GM18951 (cell line): ENCODE measurements around the gene LRRTM3.

ENCODE experiments used
- POLR2A ChIP-seq: IDR thresholded peaks from 4 replicates; pipeline ENCODE4 v1.6.1; 2011; ENCODE audit warnings: mild to moderate bottlenecking; ENCODE audit not compliant: insufficient read length, insufficient read depth; ENCODE audit errors: extremely low read depth
- in situ Hi-C: fragments of 300-500 bp; cut with MboI; formaldehyde crosslinking; loops from one replicate; pipeline ENCODE4 v1.12.0; 2022; ENCODE audit warnings: low sequenced_read_pairs, mixed read lengths, inconsistent platforms; ENCODE audit not compliant: unreplicated experiment

LRRTM3 gene

DNA sequence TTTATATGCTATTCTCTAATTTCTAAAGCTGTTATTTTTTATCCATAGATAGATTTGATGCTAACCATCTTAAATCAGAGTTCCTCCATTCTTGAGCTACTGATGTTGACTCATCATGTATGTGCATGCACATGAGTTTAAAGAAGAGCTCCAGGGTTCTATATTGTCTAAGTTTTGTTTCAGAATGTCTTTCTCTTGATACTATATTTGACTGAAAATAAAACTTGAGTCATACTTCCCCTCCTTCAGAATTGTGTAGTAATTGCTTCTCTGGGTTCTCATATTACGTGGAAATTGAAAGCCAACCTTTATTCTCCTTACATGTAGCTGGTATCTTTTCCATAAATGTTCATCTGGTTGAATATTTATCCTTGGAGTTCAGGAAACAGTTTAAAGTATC is 89.4 kb downstream of the LRRTM3 start:
- TF ChIP-seq POLR2A: no peak

DNA sequence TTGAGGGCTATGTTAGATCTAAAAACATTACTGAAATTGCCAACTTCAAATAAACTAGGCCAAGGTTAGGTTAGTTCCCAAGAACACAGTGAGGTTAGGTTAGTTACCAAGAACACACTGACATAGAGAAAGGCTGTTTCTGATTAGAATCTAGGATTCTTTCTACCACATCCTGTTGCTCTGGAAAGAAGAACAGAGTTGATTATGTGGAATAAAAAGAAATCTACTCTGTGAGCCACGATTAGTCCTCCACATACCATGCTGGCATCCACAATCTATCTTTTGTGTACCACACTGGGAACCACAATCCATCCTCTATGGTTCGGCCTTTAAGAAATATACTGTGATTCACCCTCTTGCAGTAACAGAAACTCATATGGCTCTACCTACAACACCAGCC is 91.4 kb downstream of the LRRTM3 start:
- in situ Hi-C loops: no loop called here

More for the DNA sequence above, 89.4 kb downstream of the LRRTM3 start:
- in situ Hi-C loops: no loop called here

DNA sequence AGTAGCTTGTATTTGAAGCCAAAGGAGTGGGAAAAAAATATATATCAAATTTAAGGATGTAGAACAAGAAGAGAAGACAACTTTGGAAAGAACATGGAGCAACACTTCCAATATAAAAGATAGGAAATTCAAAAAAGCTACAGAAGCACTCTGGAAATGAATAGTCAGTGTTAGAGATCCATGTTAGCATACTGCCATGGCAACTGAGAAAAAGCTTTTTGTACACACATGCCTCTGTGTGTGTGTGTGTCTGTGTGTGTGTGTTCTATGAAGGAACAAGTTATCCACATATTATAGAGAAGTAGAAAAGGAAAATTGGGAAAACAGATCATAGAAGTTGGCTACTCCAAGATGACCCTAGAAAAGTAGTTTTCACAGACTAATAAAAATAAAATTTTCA is 96.3 kb downstream of the LRRTM3 start:
- no peak for TF ChIP-seq POLR2A
- in situ Hi-C loops: no loop called here

More for the DNA sequence above, 91.4 kb downstream of the LRRTM3 start:
- no peak for TF ChIP-seq POLR2A

DNA sequence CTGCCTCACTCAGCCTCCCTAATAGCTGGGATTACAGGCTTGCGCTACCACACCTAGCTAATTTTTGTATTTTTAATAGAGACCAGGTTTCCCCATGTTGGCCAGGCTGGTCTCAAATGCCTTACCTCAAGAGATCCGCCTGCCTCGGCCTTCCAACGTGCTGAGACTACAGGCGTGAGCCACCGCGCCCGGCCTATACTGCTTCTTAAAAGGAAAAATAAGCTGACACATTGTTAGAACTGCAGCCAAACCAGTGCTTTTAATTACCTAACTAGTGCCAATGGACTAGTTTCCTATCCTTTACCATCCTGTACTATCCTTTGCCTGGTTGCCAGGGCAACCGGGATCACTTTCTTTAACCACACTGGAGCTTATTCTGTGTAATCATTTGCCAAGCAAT is 108.0 kb downstream of the LRRTM3 start:
- in situ Hi-C loops: no loop called here
- TF ChIP-seq POLR2A: no peak

DNA sequence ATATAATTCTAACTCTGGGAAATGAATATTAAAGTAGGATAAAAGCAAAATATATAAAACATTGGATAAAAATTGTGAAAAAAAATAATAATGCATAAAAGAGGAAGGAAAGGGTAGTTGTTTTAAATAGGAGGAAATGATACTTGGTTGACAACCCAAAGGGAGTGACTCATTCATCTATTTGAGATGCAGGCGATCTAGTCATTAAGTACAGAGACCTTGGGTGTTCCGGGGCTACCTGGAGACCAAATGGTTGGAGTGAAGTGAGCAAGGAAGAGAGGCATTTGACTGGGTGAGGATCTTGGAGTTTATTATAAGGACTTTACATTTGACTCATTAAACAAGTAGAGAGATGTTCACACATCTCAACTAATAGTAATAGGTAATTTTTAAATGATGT is 111.0 kb downstream of the LRRTM3 start:
- TF ChIP-seq POLR2A: no peak
- in situ Hi-C loops: no loop called here

DNA sequence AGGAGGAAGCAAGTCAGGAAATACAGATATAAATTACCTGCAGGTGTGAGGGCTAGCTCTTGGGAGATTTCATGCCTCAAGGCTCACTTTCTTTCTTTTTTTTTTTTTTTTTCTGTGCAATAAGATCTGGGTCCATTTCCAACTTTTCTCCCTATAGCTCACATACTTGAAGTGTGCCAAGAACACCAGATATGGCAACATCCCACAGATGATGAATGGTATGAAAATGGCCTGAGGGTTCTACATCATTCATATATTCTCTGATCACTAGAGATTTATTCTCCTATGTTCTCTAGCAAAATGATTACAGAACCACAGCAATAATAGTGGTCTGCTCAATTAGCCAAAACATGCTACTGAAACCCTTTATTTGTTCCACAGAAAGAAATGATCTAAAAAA is 117.2 kb downstream of the LRRTM3 start:
- in situ Hi-C loops: no loop called here
- no peak for TF ChIP-seq POLR2A

DNA sequence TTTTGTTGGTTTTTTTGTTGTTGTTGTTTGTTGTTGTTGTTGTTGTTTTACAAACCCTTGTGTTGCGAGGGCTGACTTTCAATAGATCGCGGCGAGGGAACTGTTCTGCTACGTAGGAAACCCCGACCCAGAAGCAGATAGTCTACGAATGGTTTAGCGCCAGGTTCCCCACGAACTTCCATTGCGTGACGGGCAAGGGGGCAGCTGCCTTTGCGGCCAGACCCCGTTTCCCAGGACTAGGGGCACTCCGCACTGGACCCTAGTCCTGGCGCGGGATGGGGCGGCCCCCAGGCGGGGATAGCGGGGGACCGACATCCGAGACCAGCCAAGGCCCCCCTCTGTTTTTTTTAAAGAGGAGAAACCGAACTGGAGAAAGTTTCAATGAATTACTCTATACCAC is 119.6 kb downstream of the LRRTM3 start:
- in situ Hi-C loops: no loop called here
- TF ChIP-seq POLR2A: no peak

DNA sequence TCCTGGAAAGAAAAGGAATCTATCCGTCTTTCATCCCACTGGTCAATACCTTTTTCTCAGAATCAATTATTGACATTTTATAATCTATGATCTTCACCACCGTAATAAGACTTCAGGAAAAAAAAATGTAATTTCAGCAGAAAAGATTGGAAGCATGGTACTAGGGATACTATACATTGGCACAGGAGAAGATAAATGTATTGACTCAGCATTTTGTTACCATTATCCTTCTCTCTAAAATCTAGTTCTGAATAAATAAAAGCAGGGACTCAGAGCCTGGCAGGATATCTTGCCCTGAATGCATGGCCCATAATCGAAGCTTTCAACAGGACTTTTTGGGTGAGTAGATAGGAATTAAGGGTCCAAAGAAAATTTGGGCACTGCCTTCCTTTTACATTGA is 120.7 kb downstream of the LRRTM3 start:
- TF ChIP-seq POLR2A: no peak
- in situ Hi-C loops: no loop called here

DNA sequence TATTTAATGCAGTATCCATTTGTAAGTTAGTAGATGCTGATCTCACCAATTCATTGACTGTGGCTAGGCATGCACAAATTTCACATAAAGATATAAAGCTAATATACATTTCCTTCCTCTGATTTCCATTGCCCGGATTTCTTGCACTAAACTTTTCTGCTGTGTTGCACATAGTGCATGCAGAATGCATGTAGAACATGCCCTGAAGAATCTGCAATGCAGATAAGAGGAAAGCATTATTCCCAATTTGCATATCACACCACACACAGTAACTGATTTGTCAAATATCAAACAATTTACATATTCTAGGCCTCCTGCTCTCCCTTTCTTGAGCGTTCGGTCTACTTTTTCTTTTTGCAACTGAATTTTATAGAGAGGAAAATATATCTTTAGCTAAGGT is 124.2 kb downstream of the LRRTM3 start:
- in situ Hi-C loops: no loop called here
- TF ChIP-seq POLR2A: no peak

DNA sequence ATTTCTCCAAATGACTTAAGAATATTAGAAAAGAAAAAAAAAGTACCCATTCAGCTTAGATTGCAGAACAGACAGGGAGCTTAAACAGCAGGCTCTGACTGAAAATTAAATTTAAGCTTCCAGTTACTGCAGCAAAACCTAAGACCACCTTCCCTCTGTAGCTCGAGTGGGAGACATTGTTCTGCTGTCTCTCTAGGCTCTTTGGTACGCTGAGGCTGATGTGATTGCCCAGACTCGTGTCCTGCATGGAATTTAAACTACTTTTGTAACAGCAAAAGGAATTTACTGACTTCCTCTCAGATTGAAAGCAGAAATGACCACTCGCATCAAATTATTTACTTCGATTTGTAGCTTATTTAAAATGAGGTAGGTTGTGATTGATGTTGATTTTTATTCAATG is 124.6 kb downstream of the LRRTM3 start:
- no peak for TF ChIP-seq POLR2A

DNA sequence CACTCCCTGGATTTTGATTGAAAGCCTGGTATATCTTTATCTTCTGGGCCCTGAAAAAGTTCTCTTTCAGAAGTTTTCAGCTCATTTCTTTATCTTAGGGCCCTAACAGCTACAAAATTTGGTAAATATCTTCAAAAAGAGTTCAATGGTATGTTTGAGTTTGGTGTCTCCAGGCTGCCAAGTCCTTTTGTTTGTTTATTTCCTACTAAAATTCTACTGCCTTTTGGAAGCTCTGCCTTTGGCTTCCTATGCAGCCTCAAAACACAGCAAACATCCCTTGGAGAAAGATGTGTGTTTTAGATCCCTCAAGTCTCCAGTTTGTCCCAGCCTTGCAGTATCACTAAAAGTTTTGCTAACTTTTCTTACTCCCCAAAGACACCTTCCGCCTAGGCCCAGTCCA is 146.8 kb downstream of the LRRTM3 start:
- in situ Hi-C loops: no loop called here
- no peak for TF ChIP-seq POLR2A

More for the DNA sequence above, 124.6 kb downstream of the LRRTM3 start:
- in situ Hi-C loops: no loop called here

DNA sequence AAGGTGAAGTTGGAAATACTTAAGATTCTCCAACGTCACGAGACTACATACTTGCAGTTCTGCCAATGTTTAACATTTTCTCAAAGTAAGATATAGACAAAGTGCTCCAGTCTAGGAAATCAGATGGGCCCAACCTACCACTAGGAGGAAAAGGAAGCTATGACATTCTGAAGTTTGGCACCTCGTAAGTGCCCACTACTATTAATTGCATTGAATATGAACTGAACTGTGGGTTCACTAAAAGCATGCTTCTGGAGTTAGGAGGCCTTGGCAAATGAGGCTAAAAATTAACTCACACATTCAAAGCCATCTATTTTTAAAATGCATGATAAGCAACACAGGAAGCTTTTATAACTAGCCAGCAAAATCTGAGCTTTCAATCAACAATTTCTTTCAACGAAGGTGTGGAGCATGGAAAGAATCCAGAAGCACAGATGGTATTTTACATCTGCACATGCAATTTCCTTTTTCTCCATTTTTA is 149.7 kb downstream of the LRRTM3 start:
- no peak for TF ChIP-seq POLR2A
- in situ Hi-C loops: no loop called here

DNA sequence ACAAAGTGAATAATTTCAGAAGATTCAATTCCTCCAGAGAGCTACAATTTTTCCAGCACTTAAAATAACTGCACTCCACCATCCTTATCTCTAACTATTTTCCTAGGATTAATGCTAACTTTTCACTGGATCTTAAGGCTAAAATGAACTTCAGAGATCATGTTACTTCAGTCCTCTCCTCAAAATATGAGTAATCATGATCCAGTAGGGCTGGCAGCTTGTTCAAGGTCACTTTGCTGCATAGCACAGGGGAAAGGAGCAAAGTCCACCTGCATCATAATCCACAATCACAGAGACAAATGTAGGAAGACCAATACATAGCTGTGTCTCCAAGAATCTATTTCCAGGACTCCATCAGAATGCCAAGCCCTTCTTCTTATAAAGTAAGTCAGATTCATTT is 150.3 kb downstream of the LRRTM3 start:
- in situ Hi-C loops: no loop called here
- TF ChIP-seq POLR2A: no peak

DNA sequence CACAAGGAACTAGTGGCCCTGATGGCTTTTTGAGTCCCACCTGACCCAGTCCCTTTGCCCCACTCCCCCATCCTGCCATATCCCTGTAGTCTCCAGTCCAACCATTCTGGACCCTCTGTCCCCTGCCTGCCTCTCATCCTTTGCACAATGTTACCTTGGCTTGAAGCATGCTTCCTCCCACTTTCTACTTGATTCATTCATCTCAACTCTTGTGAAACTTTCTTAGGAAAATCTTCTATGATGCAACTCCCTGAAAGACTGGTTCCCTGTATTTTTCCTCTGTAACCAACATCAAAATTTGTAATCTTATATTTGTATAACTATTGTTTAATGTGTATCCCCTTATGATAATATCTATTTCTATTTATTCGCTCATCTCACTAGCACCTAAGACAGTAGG is 151.5 kb downstream of the LRRTM3 start:
- TF ChIP-seq POLR2A: no peak
- in situ Hi-C loops: no loop called here

DNA sequence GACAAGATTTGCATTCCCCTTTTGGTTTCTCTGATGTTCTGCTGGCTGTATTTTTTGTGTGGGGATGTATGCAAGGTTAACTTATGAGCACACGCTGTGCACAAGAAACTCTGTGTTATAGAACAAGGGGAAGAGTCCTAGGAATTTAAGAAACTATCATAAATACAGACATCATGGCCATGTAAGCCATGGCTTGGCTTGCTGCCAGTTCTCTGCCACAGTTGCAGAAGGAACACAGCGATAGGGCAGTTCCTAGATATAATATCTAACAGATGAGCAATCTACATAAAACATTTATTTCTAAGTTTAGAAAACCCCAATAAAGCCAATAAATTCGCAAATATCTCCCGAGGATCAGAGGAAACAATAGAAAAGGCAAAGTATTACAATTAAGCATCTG is 153.3 kb downstream of the LRRTM3 start:
- in situ Hi-C loops: no loop called here
- no peak for TF ChIP-seq POLR2A
